ENCODE measurements around the gene LZIC. TPM values are rescaled to one million over a fixed set of nuclear protein-coding genes. Genes with fewer than 3 reads are reported as not detected.
A peak's percentile ranks its signal among the peaks of the same experiment; 100 is the strongest.

Gene LZIC
- total RNA-seq, 1 donor from 2014 or later, result 35.9 TPM

- intact Hi-C loops (cut with micrococcal nuclease), result no loop called here
- H3K4me1 Mint-ChIP-seq (ENCODE audit: low read depth), result peaks cover 21% of the 10 kb centered on the region
- H3K36me3 Mint-ChIP-seq (ENCODE audit: low read depth), result no peaks in the 10 kb centered on the region
- no peak overlapping the region for H3K27ac Mint-ChIP-seq
- peaks cover 7% of the 10 kb centered on the region for H3K27me3 Mint-ChIP-seq (ENCODE audit: insufficient read depth)
- H3K9me3 Mint-ChIP-seq, result no peaks in the 10 kb centered on the region
- no peak for DNase-seq (ENCODE audit: low spot score)
- no peak overlapping the region for H3K4me3 Mint-ChIP-seq
These were observed 36.7 kb downstream of the LZIC start for GRCh38 chr1:9906466-9906865.

GRCh38 chr1:9905010-9905409, 38.2 kb downstream of the LZIC start:
- intact Hi-C loops (cut with micrococcal nuclease), result no loop called here
- H3K4me1 Mint-ChIP-seq (ENCODE audit: low read depth), result peaks cover 11% of the 10 kb centered on the region
- peaks cover 7% of the 10 kb centered on the region for H3K27me3 Mint-ChIP-seq (ENCODE audit: insufficient read depth)
- no peak overlapping the region for H3K27ac Mint-ChIP-seq
- H3K36me3 Mint-ChIP-seq (ENCODE audit: low read depth), result no peaks in the 10 kb centered on the region
- no peak overlapping the region for H3K4me3 Mint-ChIP-seq
- no peaks in the 10 kb centered on the region for H3K9me3 Mint-ChIP-seq
- no peak for DNase-seq (ENCODE audit: low spot score)

GRCh38 chr1:9904596-9904995, 38.6 kb downstream of the LZIC start:
- H3K27ac Mint-ChIP-seq, result no peak overlapping the region
- no peaks in the 10 kb centered on the region for H3K9me3 Mint-ChIP-seq
- no peaks in the 10 kb centered on the region for H3K36me3 Mint-ChIP-seq (ENCODE audit: low read depth)
- no peak overlapping the region for H3K4me3 Mint-ChIP-seq
- H3K27me3 Mint-ChIP-seq (ENCODE audit: insufficient read depth), result peaks cover 7% of the 10 kb centered on the region
- DNase-seq (ENCODE audit: low spot score), result no peak
- H3K4me1 Mint-ChIP-seq (ENCODE audit: low read depth), result peaks cover 11% of the 10 kb centered on the region
- intact Hi-C loops (cut with micrococcal nuclease), result no loop called here

- Mint-ChIP-seq H3K4me1 (ENCODE audit: low read depth) (peaks cover 5% of the 10 kb centered on the region), H3K9me3 (no peaks in the 10 kb centered on the region), H3K4me3 (no peak overlapping the region), H3K27ac (no peak overlapping the region), H3K36me3 (ENCODE audit: low read depth) (no peaks in the 10 kb centered on the region), H3K27me3 (ENCODE audit: insufficient read depth) (peaks cover 7% of the 10 kb centered on the region)
- intact Hi-C loops (cut with micrococcal nuclease), result no loop called here
- no peak for DNase-seq (ENCODE audit: low spot score)
These were observed 39.2 kb downstream of the LZIC start for GRCh38 chr1:9903801-9904527.

GRCh38 chr1:9902060-9902452, 41.1 kb downstream of the LZIC start:
- no peak for DNase-seq (ENCODE audit: low spot score)
- peaks cover 7% of the 10 kb centered on the region for H3K27me3 Mint-ChIP-seq (ENCODE audit: insufficient read depth)
- H3K4me1 Mint-ChIP-seq (ENCODE audit: low read depth), result no peaks in the 10 kb centered on the region
- no peak overlapping the region for H3K27ac Mint-ChIP-seq
- H3K36me3 Mint-ChIP-seq (ENCODE audit: low read depth), result no peaks in the 10 kb centered on the region
- H3K4me3 Mint-ChIP-seq, result no peak overlapping the region
- intact Hi-C loops (cut with micrococcal nuclease), result no loop called here
- no peaks in the 10 kb centered on the region for H3K9me3 Mint-ChIP-seq

GRCh38 chr1:9901148-9902059, 41.8 kb downstream of the LZIC start:
- Mint-ChIP-seq H3K36me3 (ENCODE audit: low read depth) (no peaks in the 10 kb centered on the region), H3K27me3 (ENCODE audit: insufficient read depth) (peaks cover 4% of the 10 kb centered on the region), H3K27ac (no peak overlapping the region), H3K4me3 (no peak overlapping the region), H3K9me3 (no peaks in the 10 kb centered on the region), H3K4me1 (ENCODE audit: low read depth) (no peaks in the 10 kb centered on the region)
- intact Hi-C loops (cut with micrococcal nuclease), result no loop called here
- DNase-seq (ENCODE audit: low spot score), result no peak

- DNase-seq (ENCODE audit: low spot score), result no peak
- intact Hi-C loops (cut with micrococcal nuclease), result no loop called here
- Mint-ChIP-seq H3K27ac (no peak overlapping the region), H3K36me3 (ENCODE audit: low read depth) (no peaks in the 10 kb centered on the region), H3K27me3 (ENCODE audit: insufficient read depth) (peaks cover 4% of the 10 kb centered on the region), H3K4me1 (ENCODE audit: low read depth) (no peaks in the 10 kb centered on the region), H3K9me3 (no peaks in the 10 kb centered on the region), H3K4me3 (no peak overlapping the region)
These were observed 42.8 kb downstream of the LZIC start for GRCh38 chr1:9900142-9901043.

DNA sequence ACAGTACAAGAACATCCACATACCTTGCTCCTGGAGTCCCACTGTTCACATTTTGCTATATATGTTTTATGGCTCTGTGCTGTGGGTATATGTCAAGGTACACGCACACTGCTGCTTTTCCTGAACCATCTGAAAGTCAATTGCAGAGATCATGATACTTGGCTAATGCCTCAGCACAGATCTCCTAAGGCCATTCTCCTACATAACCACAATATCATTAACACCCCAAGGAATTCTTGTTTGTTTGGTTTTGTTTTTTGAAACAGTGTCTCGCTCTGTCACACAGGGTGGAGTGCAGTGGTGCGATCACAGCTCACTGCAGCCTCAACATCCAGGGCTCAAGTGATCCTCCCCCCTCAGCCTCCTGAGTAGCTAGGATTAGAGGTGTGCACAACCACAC, 49.1 kb downstream of the LZIC start:
- Mint-ChIP-seq H3K9me3 (no peaks in the 10 kb centered on the region), H3K4me1 (ENCODE audit: low read depth) (peaks cover 15% of the 10 kb centered on the region), H3K4me3 (no peak overlapping the region), H3K27ac (peak overlapping the region; percentile 1), H3K27me3 (ENCODE audit: insufficient read depth) (no peaks in the 10 kb centered on the region), H3K36me3 (ENCODE audit: low read depth) (no peaks in the 10 kb centered on the region)
- no peak for DNase-seq (ENCODE audit: low spot score)
- intact Hi-C loops (cut with micrococcal nuclease), result no loop called here

- H3K9me3 Mint-ChIP-seq, result no peaks in the 10 kb centered on the region
- DNase-seq (ENCODE audit: low spot score), result no peak
- H3K4me3 Mint-ChIP-seq, result no peak overlapping the region
- no peak overlapping the region for H3K27ac Mint-ChIP-seq
- peaks cover 15% of the 10 kb centered on the region for H3K4me1 Mint-ChIP-seq (ENCODE audit: low read depth)
- H3K27me3 Mint-ChIP-seq (ENCODE audit: insufficient read depth), result no peaks in the 10 kb centered on the region
- H3K36me3 Mint-ChIP-seq (ENCODE audit: low read depth), result no peaks in the 10 kb centered on the region
- intact Hi-C loops (cut with micrococcal nuclease), result no loop called here
These were observed 50.3 kb downstream of the LZIC start for GRCh38 chr1:9892563-9893528.

GRCh38 chr1:9891207-9891606, 52.0 kb downstream of the LZIC start:
- Mint-ChIP-seq H3K4me1 (ENCODE audit: low read depth) (peaks cover 15% of the 10 kb centered on the region), H3K36me3 (ENCODE audit: low read depth) (no peaks in the 10 kb centered on the region), H3K27me3 (ENCODE audit: insufficient read depth) (no peaks in the 10 kb centered on the region), H3K27ac (no peak overlapping the region), H3K9me3 (no peaks in the 10 kb centered on the region), H3K4me3 (no peak overlapping the region)
- DNase-seq (ENCODE audit: low spot score), result no peak
- intact Hi-C loops (cut with micrococcal nuclease), result no loop called here

GRCh38 chr1:9890224-9890731, 52.9 kb downstream of the LZIC start:
- peaks cover 15% of the 10 kb centered on the region for H3K4me1 Mint-ChIP-seq (ENCODE audit: low read depth)
- no peak for DNase-seq (ENCODE audit: low spot score)
- no peaks in the 10 kb centered on the region for H3K36me3 Mint-ChIP-seq (ENCODE audit: low read depth)
- H3K27me3 Mint-ChIP-seq (ENCODE audit: insufficient read depth), result no peaks in the 10 kb centered on the region
- no peak overlapping the region for H3K27ac Mint-ChIP-seq
- intact Hi-C loops (cut with micrococcal nuclease), result no loop called here
- no peaks in the 10 kb centered on the region for H3K9me3 Mint-ChIP-seq
- H3K4me3 Mint-ChIP-seq, result no peak overlapping the region

- H3K36me3 Mint-ChIP-seq (ENCODE audit: low read depth), result no peaks in the 10 kb centered on the region
- intact Hi-C loops (cut with micrococcal nuclease), result no loop called here
- no peak overlapping the region for H3K27ac Mint-ChIP-seq
- peaks cover 15% of the 10 kb centered on the region for H3K4me1 Mint-ChIP-seq (ENCODE audit: low read depth)
- no peaks in the 10 kb centered on the region for H3K27me3 Mint-ChIP-seq (ENCODE audit: insufficient read depth)
- no peaks in the 10 kb centered on the region for H3K9me3 Mint-ChIP-seq
- no peak for DNase-seq (ENCODE audit: low spot score)
- H3K4me3 Mint-ChIP-seq, result no peak overlapping the region
These were observed 53.8 kb downstream of the LZIC start for GRCh38 chr1:9889411-9889810.

Measured in activated T-helper 1 cell treated with anti-CD3 and anti-CD28 coated beads, Interleukin-12 subunit alpha, Interleukin-12 subunit beta, Interleukin-2, Interleukin-4 antibody, amounts not matched to agents 30 ng/mL and 10 ng/mL and 1 ng/mL, durations not matched to agents 14 hours and 24 hours and 36 hours (primary cell).